Stimulated activated naive B cell treated with anti-CD40 and anti-IgM and Interleukin-4, amounts not matched to agents 10 μg/mL and 1 μg/mL and 100 μg/mL, for 72 hours (primary cell): ENCODE measurements around the gene PRKAR2B.

Experiments
- ATAC-seq, 2 donors: fragments of 150-1000 bp; cut with Tn5 transposase; replicated peaks; 2 replicates each; pipeline ENCODE4 v1.10.0; 2021; ENCODE audit warnings: moderate library complexity in 1 of 2
- DNase-seq: peaks from one replicate; pipeline ENCODE4 v3.0.0; 2021
- H3K27ac Mint-ChIP-seq: one replicate; pipeline ENCODE4 v1.8.0; 2022; ENCODE audit warnings: mild to moderate bottlenecking, mixed read lengths
- H3K27me3 Mint-ChIP-seq, 2 donors: one replicate each; pipeline ENCODE4 v1.8.0; 2022; ENCODE audit warnings: mixed read lengths in 2 of 2
- H3K36me3 Mint-ChIP-seq, 2 donors: one replicate each; pipeline ENCODE4 v1.8.0; 2022; ENCODE audit warnings: mixed read lengths in 2 of 2, mild to moderate bottlenecking in 1 of 2
- H3K4me1 Mint-ChIP-seq, 2 donors: one replicate each; pipeline ENCODE4 v1.8.0; 2022; ENCODE audit warnings: mixed read lengths in 2 of 2, mild to moderate bottlenecking in 1 of 2
- H3K4me3 Mint-ChIP-seq, 2 donors: one replicate each; pipeline ENCODE4 v1.8.0; 2022; ENCODE audit warnings: mild to moderate bottlenecking in 2 of 2, mixed read lengths in 2 of 2, moderate library complexity in 1 of 2
- H3K9me3 Mint-ChIP-seq, 2 donors: one replicate each; pipeline ENCODE4 v1.8.0; 2022; ENCODE audit warnings: mixed read lengths in 2 of 2, mild to moderate bottlenecking in 1 of 2

The PRKAR2B gene

GRCh38 chr7:107167483-107168232 lies 123.2 kb downstream of the PRKAR2B start:
- Mint-ChIP-seq H3K4me1 (peaks cover 3 to 19% of the 10 kb centered on the region in 2 donors), H3K27me3 (peaks cover 0 to 5% of the 10 kb centered on the region in 2 donors), H3K4me3 (peak overlapping the region; percentile 87 to 91), H3K36me3 (peaks cover 0 to 7% of the 10 kb centered on the region in 2 donors), H3K9me3 (no peaks in the 10 kb centered on the region), H3K27ac (peak overlapping the region; percentile 98)
- no peak for DNase-seq
- ATAC-seq = peak; percentile 0

DNA sequence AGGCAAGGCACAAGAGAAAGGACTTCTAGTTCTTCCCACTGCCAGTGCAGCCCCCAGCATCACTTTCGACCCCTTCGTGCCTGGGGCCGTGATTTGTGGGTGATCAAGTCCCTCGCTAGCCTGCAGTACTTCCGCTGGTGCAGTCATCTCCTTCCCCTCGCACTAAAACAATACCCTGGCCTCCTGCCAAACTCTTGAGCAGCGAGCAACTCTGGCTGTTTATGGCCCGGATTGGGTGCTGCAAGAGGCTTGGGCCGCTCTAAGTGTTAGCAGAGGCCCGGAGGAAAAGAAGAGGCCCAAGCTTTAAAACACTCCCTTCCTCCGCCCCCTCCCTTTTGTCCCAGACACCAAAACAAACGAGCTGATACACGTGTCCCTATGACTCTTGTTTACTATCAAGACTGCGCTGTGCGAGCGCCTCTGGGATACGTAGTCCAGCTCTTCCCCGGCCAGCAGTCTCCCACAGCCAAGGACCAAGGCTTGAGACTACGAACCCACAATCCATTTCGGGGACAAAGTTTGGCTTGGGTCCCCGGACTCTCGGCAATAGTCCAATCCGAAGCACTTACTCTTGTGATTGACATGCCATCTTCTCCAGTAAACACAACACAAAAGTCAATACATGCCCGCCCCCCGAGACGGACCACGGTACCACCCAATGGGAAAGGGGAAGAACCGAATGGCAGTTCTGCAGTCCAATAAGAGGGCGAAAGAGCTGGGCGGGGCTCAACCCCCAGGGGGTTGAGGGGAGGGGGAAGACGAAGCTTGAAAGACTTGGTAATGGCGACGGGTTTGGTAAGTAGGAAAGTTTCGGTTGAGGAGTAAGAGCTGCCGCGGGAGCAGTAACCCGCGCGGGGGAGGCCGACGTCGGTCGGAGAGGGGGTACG lies 124.0 kb downstream of the PRKAR2B start, which contains the start of gene HBP1:
TSS of gene HBP1 (plus strand) at position 771 of the 887 bp plus-strand sequence. CDS start 10,891 bp downstream, outside the sequence.
- peaks cover 4 to 27% of the 10 kb centered on the region in 2 donors for H3K4me1 Mint-ChIP-seq
- peaks cover 0 to 7% of the 10 kb centered on the region in 2 donors for H3K36me3 Mint-ChIP-seq
- H3K9me3 Mint-ChIP-seq = no peaks in the 10 kb centered on the region
- peak within 1 kb of the TSS; percentile 98 for H3K27ac Mint-ChIP-seq
- peak within 1 kb of the TSS; percentile 87 to 91 for H3K4me3 Mint-ChIP-seq
- H3K27me3 Mint-ChIP-seq = peaks cover 0 to 5% of the 10 kb centered on the region in 2 donors
- ATAC-seq = peak; percentile 86
- peak; percentile 98 for DNase-seq

DNA sequence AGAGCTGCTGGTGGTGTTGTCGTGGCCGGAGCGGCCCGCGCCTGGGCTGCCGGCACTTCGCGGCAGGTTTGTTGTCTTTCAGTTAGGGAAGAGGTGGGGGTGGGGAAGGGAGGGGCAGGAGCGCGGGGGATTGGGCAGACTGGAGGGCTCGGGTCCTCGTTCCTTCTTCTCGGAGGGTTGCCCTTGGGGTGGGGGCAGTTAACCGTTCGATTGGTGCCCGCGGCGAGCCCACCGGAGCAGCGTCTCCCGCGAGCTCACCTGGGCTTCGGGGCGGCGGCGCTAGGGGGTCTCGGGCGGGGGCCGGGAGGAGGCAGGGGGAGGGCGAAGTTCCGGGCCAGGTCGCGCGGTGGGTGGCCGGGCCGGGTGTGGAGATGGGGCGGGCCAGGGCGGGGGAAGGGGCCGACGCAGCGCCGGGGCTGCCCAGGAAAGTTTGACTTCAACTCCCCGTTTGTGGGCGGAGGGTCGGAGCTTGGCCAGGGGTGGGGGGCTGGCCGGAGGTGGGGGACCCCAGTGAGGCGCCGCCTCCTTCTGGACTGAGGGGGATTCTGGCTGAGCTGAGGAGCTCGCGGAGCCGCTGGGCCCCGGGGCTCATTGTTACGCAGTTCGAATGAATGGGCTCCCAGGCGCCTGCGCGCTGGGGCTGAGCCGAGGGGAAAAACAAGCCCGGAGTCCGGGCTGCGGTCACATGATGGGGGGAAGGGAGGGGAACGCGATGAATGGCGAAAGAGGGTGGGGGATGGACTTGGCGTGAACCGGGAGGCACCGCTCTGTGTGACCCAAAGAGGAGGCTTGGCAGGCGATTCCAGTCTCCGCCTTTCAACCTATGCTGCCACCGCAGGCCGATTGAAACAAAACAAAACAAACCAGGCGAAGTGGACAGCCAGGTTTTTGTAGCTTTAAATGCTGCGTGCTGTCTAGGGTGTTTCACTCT lies 124.9 kb downstream of the PRKAR2B start:
- peak overlapping the region; percentile 87 to 91 for H3K4me3 Mint-ChIP-seq
- no peaks in the 10 kb centered on the region for H3K9me3 Mint-ChIP-seq
- H3K27ac Mint-ChIP-seq = peak overlapping the region; percentile 98
- peaks cover 11 to 36% of the 10 kb centered on the region in 2 donors for H3K4me1 Mint-ChIP-seq
- H3K36me3 Mint-ChIP-seq = peaks cover 0 to 7% of the 10 kb centered on the region in 2 donors
- peak; percentile 94 for DNase-seq
- H3K27me3 Mint-ChIP-seq = peaks cover 0 to 5% of the 10 kb centered on the region in 2 donors
- peak; percentile 50 to 58 for ATAC-seq

DNA sequence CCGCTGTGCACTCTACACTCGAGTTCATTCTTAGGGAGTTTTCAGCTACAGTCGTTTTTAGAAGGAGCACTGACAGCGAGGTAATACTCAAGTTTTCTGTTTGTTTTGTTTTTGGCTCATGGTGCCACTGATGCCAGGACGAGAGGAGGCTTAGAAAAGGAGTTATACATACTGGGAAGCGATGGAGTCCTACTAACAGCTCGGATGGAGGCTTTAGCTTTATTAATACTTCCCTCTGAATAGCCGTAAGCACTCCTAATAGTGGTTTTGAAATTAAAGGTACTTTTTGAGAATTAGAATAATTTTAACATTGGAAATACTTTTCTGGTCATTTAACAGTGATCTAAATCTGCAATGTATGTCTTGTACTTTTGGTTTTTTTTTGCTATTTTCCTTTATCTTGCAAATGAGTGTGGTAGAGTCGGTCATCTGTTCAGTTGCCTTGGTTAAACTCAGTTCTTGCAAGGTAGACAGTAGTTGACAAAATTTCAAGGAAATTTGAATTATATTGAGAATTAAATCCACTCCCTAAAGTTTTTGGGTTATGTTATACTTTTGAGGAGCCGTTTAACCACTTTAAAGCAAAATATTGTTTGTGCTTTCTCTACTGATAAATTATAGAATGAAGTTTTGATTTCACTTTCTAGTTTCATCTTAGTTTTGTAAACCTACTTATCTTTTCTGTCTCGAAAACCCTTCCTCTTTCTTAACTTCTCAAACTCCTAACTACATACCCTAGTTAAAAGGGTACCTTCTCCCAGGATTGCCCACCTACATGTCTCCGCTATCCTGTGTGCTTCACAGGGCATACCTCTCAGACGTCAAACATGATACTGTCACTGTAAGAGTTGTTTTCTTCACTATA lies 125.8 kb downstream of the PRKAR2B start:
- Mint-ChIP-seq H3K36me3 (peaks cover 0 to 7% of the 10 kb centered on the region in 2 donors), H3K9me3 (no peaks in the 10 kb centered on the region), H3K27me3 (peaks cover 0 to 2% of the 10 kb centered on the region in 2 donors), H3K27ac (peak overlapping the region; percentile 98), H3K4me1 (peaks cover 14 to 44% of the 10 kb centered on the region in 2 donors), H3K4me3 (peak overlapping the region; percentile 87 to 91)
- ATAC-seq = no peak
- no peak for DNase-seq

DNA sequence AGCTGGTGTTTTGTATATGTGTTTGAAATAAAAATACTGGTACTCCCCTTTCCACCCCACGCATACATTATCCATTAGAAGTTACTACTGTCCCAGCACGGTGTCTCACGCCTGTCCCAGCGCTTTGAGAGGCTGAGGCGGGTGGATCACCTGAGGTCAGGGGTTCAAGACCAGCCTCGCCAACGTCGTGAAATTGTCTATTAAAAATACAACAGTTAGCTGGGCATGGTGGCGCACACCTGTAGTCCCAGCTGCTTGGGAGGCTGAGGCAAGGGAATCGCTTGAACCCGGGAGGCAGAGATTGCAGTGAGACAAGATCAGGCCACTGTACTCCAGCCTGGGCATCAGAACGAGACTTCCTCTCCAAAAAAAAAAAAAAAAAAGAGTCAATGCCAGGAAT lies 127.0 kb downstream of the PRKAR2B start:
- H3K27me3 Mint-ChIP-seq = no peaks in the 10 kb centered on the region
- no peak for ATAC-seq
- H3K9me3 Mint-ChIP-seq = no peaks in the 10 kb centered on the region
- H3K4me3 Mint-ChIP-seq = no peak overlapping the region
- H3K4me1 Mint-ChIP-seq = peaks cover 17 to 56% of the 10 kb centered on the region in 2 donors
- H3K36me3 Mint-ChIP-seq = peaks cover 0 to 7% of the 10 kb centered on the region in 2 donors
- H3K27ac Mint-ChIP-seq = no peak overlapping the region
- no peak for DNase-seq

- peaks cover 17 to 61% of the 10 kb centered on the region in 2 donors for H3K4me1 Mint-ChIP-seq
- no peak overlapping the region for H3K27ac Mint-ChIP-seq
- ATAC-seq = no peak
Observed at GRCh38 chr7:107172276-107173032, 127.9 kb downstream of the PRKAR2B start.

DNA sequence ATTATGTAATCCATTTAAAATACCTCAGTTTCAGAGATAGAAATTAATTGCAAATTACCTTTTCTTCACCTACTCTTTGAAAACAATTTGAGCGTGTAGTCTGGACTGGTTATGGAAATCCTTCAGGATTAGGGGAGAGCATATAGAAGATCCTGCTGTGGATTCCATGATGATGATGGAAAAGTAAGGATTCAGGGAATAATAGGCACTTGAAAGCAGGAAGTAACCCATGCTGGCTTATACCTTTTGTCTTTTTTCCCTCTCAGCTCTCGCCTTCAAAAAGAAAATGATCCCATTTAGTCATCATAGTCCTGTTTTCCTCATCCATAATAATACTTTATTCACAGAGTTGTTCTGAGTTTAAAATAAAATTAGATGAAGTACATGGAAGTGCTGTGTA lies 128.7 kb downstream of the PRKAR2B start:
- no peaks in the 10 kb centered on the region for H3K9me3 Mint-ChIP-seq
- no peaks in the 10 kb centered on the region for H3K27me3 Mint-ChIP-seq
- H3K4me3 Mint-ChIP-seq = peak overlapping the region in 1 of 2 donors; percentile 38
- ATAC-seq = no peak
- DNase-seq = no peak
- peaks cover 17 to 61% of the 10 kb centered on the region in 2 donors for H3K4me1 Mint-ChIP-seq
- peaks cover 0 to 7% of the 10 kb centered on the region in 2 donors for H3K36me3 Mint-ChIP-seq
- no peak overlapping the region for H3K27ac Mint-ChIP-seq

More at GRCh38 chr7:107172276-107173032, 127.9 kb downstream of the PRKAR2B start:
- no peak for DNase-seq
- no peaks in the 10 kb centered on the region for H3K27me3 Mint-ChIP-seq
- no peaks in the 10 kb centered on the region for H3K9me3 Mint-ChIP-seq
- peaks cover 0 to 7% of the 10 kb centered on the region in 2 donors for H3K36me3 Mint-ChIP-seq
- no peak overlapping the region for H3K4me3 Mint-ChIP-seq

DNA sequence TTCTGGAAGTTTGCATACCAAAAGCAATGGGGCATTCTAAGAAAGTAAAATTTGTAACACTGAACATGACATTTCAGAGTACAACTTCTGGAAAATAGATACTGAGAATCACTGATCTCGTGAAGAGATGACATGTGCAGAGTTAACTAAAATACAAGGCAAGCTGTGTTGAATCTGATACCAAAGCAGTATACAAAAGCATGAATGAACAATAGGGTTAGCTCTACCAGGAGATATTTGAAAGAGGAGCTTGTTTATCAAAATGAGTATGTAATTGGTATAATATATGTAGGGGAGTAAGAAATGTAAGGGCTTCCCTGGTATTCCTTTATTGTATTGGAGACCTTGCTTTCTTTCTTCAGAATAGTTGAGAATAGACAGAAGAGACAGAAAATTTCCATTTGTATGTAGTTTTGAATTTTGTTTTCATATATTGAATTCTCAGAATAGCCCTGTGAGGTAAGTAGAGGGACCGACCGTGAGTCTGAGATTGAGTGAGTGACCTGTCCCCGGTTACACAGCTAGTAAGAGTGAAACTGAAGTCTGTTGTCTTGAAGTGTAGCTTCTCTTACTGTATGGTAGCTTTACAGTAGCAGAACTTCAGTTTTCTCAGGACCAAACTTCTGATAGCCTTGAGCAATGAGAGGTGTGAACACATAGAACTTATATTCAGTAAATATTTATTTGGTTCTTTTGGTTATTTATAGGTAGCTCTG lies 129.3 kb downstream of the PRKAR2B start:
- no peak overlapping the region for H3K27ac Mint-ChIP-seq
- peak; percentile 47 to 53 for ATAC-seq

GRCh38 chr7:107179326-107180164 lies 135.0 kb downstream of the PRKAR2B start:
- no peak overlapping the region for H3K4me3 Mint-ChIP-seq
- peaks cover 8 to 12% of the 10 kb centered on the region in 2 donors for H3K36me3 Mint-ChIP-seq
- peak overlapping the region; percentile 80 for H3K27ac Mint-ChIP-seq
- no peaks in the 10 kb centered on the region for H3K9me3 Mint-ChIP-seq
- ATAC-seq = peak; percentile 63 to 70
- H3K4me1 Mint-ChIP-seq = peaks cover 18 to 36% of the 10 kb centered on the region in 2 donors
- H3K27me3 Mint-ChIP-seq = no peaks in the 10 kb centered on the region
- DNase-seq = no peak

More for the DNA sequence above, 129.3 kb downstream of the PRKAR2B start:
- Mint-ChIP-seq H3K4me3 (peak overlapping the region; percentile 38 to 50), H3K4me1 (peaks cover 17 to 61% of the 10 kb centered on the region in 2 donors), H3K27me3 (no peaks in the 10 kb centered on the region), H3K9me3 (no peaks in the 10 kb centered on the region), H3K36me3 (peaks cover 0 to 5% of the 10 kb centered on the region in 2 donors)
- no peak for DNase-seq

DNA sequence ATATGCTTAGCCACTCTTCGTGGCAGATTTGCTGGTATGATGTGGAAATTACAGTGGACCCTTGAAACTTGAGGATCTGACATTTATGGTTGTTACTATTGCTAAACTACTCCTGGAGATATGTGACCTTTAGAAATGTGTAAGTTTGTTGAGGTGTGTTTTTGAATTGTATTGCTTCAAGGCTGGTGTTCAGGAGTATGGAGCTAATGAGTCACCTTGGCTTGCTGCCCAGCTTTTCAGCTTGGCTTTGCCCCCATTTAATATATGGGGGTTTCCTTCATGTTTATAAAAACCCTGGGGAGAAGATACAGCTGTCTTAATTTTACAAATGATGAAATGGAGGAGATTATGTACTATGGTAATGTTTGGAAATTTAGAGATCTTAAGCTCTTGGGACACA lies 135.9 kb downstream of the PRKAR2B start:
- H3K27ac Mint-ChIP-seq = peak overlapping the region; percentile 81
- peaks cover 17 to 21% of the 10 kb centered on the region in 2 donors for H3K36me3 Mint-ChIP-seq
- H3K4me1 Mint-ChIP-seq = peaks cover 16 to 29% of the 10 kb centered on the region in 2 donors

GRCh38 chr7:107181172-107181571 lies 136.7 kb downstream of the PRKAR2B start:
- H3K4me1 Mint-ChIP-seq = peaks cover 15 to 21% of the 10 kb centered on the region in 2 donors
- H3K27ac Mint-ChIP-seq = peak overlapping the region; percentile 81
- no peak for ATAC-seq
- H3K36me3 Mint-ChIP-seq = peaks cover 22 to 27% of the 10 kb centered on the region in 2 donors
- peak overlapping the region in 1 of 2 donors; percentile 48 for H3K4me3 Mint-ChIP-seq
- no peaks in the 10 kb centered on the region for H3K9me3 Mint-ChIP-seq
- H3K27me3 Mint-ChIP-seq = no peaks in the 10 kb centered on the region
- no peak for DNase-seq

More for the DNA sequence above, 135.9 kb downstream of the PRKAR2B start:
- DNase-seq (peak; percentile 32), ATAC-seq (peak; percentile 85 to 91)
- no peaks in the 10 kb centered on the region for H3K9me3 Mint-ChIP-seq
- H3K4me3 Mint-ChIP-seq = peak overlapping the region; percentile 48 to 49
- H3K27me3 Mint-ChIP-seq = no peaks in the 10 kb centered on the region
